K562 (cell line): Measurements from ENCODE around the gene COMTD1. TPM values are rescaled to one million over a fixed set of nuclear protein-coding genes. Genes with fewer than 3 reads are reported as not detected.

Experiments
- EGR1 ChIP-seq: fragments of 450-650 bp; conservative IDR thresholded peaks from 2 replicates; pipeline ENCODE4 v1.6.1; 2017; ENCODE audit warnings: mild to moderate bottlenecking
- EHMT2 ChIP-seq: fragments of 450-650 bp; IDR thresholded peaks from 2 replicates; pipeline ENCODE4 v1.6.1; 2018; ENCODE audit warnings: antibody characterized with exemption
- ELF4 ChIP-seq: fragments of 450-650 bp; formaldehyde crosslinking; IDR thresholded peaks from 2 replicates; pipeline ENCODE4 v1.4.0; 2022; ENCODE audit warnings: missing genetic modification characterization
- FOXA1 ChIP-seq: fragments of 450-650 bp; IDR thresholded peaks from 2 replicates; pipeline ENCODE4 v1.6.1; 2016; ENCODE audit warnings: mild to moderate bottlenecking, borderline replicate concordance
- FOXP4 ChIP-seq: sonication (generic); formaldehyde crosslinking; IDR thresholded peaks from 2 replicates; pipeline ENCODE4 v1.8.0; 2022; ENCODE audit warnings: mild to moderate bottlenecking, missing genetic modification reagents, borderline replicate concordance
- GABPB1 ChIP-seq: sonication (generic); formaldehyde crosslinking; IDR thresholded peaks from 2 replicates; pipeline ENCODE4 v1.8.0; 2022; ENCODE audit warnings: mild to moderate bottlenecking, missing genetic modification reagents
- KLF16 ChIP-seq: IDR thresholded peaks from 2 replicates; pipeline ENCODE4 v1.6.1; 2016; ENCODE audit warnings: antibody characterized with exemption
- MAZ ChIP-seq, 2 experiments: fragments of 450-650 bp in 1 of 2; sonication (generic) in 1 of 2; formaldehyde crosslinking; IDR thresholded peaks in 1 of 2; conservative IDR thresholded peaks in 1 of 2; 2 replicates each; pipeline versions ENCODE4 v1.4.0 to v1.5.0; 2020; ENCODE audit warnings: mild to moderate bottlenecking in 1 of 2, missing genetic modification reagents in 1 of 2
- MITF ChIP-seq: IDR thresholded peaks from 2 replicates; pipeline ENCODE4 v1.6.1; 2014; ENCODE audit warnings: antibody characterized with exemption
- MXI1 ChIP-seq: IDR thresholded peaks from 2 replicates; pipeline ENCODE4 v1.6.1; 2011; ENCODE audit warnings: low read depth, mild to moderate bottlenecking, improper control_type of control experiment, low read length
- NRF1 ChIP-seq, 2 experiments: fragments of 450-650 bp; IDR thresholded peaks in 1 of 2; conservative IDR thresholded peaks in 1 of 2; 2 replicates each; pipeline ENCODE4 v1.6.1; 2014; ENCODE audit warnings: mild to moderate bottlenecking in 2 of 2
- RAD51 ChIP-seq: fragments of 450-650 bp; IDR thresholded peaks from 2 replicates; pipeline ENCODE4 v1.7.1; 2016; ENCODE audit warnings: low read depth, mild to moderate bottlenecking, borderline replicate concordance
- RB1 ChIP-seq: fragments of 450-650 bp; IDR thresholded peaks from 2 replicates; pipeline ENCODE4 v1.6.1; 2017; ENCODE audit warnings: low read depth, mild to moderate bottlenecking
- SPI1 ChIP-seq: IDR thresholded peaks from 2 replicates; pipeline ENCODE4 v1.6.1; 2011; ENCODE audit warnings: low read depth, low read length, control low read depth, borderline replicate concordance
- TFAP4 ChIP-seq: sonication (generic); formaldehyde crosslinking; IDR thresholded peaks from 2 replicates; pipeline ENCODE4 v1.8.0; 2022; ENCODE audit warnings: missing genetic modification reagents, mild to moderate bottlenecking, moderate library complexity, borderline replicate concordance
- ZBTB17 ChIP-seq: fragments of 450-650 bp; formaldehyde crosslinking; IDR thresholded peaks from 2 replicates; pipeline ENCODE4 v1.4.0; 2020; ENCODE audit warnings: mild to moderate bottlenecking
- ZBTB33 ChIP-seq: sonication (generic); formaldehyde crosslinking; IDR thresholded peaks from 2 replicates; pipeline ENCODE4 v1.8.1; 2023; ENCODE audit warnings: mild to moderate bottlenecking, missing genetic modification reagents
- ZEB2 ChIP-seq: fragments of 450-650 bp; IDR thresholded peaks from 2 replicates; pipeline ENCODE4 v1.6.1; 2016
- ZNF263 ChIP-seq: sonication (generic); formaldehyde crosslinking; IDR thresholded peaks from 2 replicates; pipeline ENCODE4 v1.8.0; 2022; ENCODE audit warnings: mild to moderate bottlenecking, missing genetic modification reagents, borderline replicate concordance
- ZNF282 ChIP-seq: sonication (generic); formaldehyde crosslinking; IDR thresholded peaks from 2 replicates; pipeline ENCODE4 v1.8.1; 2023; ENCODE audit warnings: missing genetic modification reagents
- polyA plus RNA-seq, 8 experiments: library from polyadenylated mRNA; depleted of rRNA in 4 of 8; stranded (reverse) in 5 of 8; unstranded in 3 of 8; fragments of >200 nt; fragmentation: Nextera tagmentation in 2 of 8; fragmentation: Illumina TruSeq in 1 of 8; extraction: Ambion mirVana in 2 of 8; extraction: Trizol in 1 of 8; gene quantifications; 2 replicates each; pipeline versions ENCODE4 v1.2.1 to v1.2.3, GENCODE V29; 2011 to 2014; ENCODE audit warnings: inconsistent platforms in 1 of 8, missing spikeins in 1 of 8
- total RNA-seq, 7 experiments: library from RNA; depleted of rRNA in 6 of 7; stranded (reverse); fragments of >200 nt in 6 of 7; fragmentation: Illumina TruSeq in 2 of 7; extraction: Trizol in 2 of 7; gene quantifications; 2 replicates each; pipeline versions ENCODE4 v1.2.1 to v1.2.3, GENCODE V29; 2011 to 2021; ENCODE audit warnings: low replicate concordance in 1 of 7

The COMTD1 gene
- total and polyA plus RNA-seq, 9 of the 15 experiments (the other 6 are each of a cell fraction or from before 2014, with no cell fraction given): 0.41 to 112 (median 13.7) TPM

DNA sequence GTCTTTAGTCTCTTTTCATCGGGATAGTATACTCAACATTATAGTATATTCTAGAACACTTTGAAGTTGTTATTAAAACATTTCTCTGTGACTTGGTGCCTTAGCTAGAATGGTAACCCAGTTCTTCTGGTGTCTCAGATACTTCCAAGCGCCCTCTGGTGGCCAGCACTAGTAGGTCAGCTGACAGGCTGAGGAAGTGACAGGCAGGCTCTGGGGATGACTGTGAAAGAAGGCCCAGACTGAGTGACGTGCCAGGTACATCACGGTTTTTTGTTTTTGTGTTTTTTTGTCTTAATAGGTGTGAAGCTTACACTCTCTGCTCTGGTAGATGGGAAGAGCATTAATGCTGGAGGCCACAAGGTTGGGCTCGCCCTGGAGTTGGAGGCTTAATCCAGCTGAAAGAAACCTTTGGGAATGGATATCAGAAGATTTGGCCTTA, 5.1 kb downstream of the COMTD1 start (continued):
- TF ChIP-seq ZBTB17 (no peak), KLF16 (peak; percentile 26; the same call in 1 of the 2 replicates), RB1 (peak; percentile 19; the same call in 1 of the 2 replicates), FOXP4 (CRISPR knock-in tag) (no peak), ELF4 (0 out of 2 replicates have a peak, but pooled peaks have one; percentile 81), NRF1 (conservative IDR thresholded peaks at IDR 0.05 in 1 of 2, IDR thresholded peaks at IDR 0.05 in 1 of 2) (0 out of 4 replicates have a peak, but pooled peaks of 1 of the 2 experiments have one; percentile 14), SPI1 (peak; percentile 95), EHMT2 (no peak; the same call in 1 of the 2 replicates), MITF (0 out of 2 replicates have a peak, but pooled peaks have one; percentile 46), MXI1 (no peak), ZNF263 (CRISPR knock-in tag) (peak; percentile 66; the same call in 1 of the 2 replicates), ZBTB33 (CRISPR knock-in tag) (0 out of 2 replicates have a peak, but pooled peaks have one; percentile 12), EGR1 (no peak), GABPB1 (CRISPR knock-in tag) (peak; percentile 45; the same call in 1 of the 2 replicates), FOXA1 (no peak), RAD51 (peak; percentile 66; the same call in 1 of the 2 replicates), TFAP4 (CRISPR knock-in tag) (peak; percentile 92), ZEB2 (peak; percentile 33; the same call in 1 of the 2 replicates), ZNF282 (CRISPR knock-in tag) (no peak), MAZ (CRISPR knock-in tag; conservative IDR thresholded peaks at IDR 0.05 in 1 of 2, IDR thresholded peaks at IDR 0.05 in 1 of 2) (peak in 1 of 2 experiments; percentile 36; a peak in 1 of 4 replicates)
